HCT116 (cell line): ENCODE measurements around the gene TRIM9. TPM values are rescaled to one million over a fixed set of nuclear protein-coding genes. Genes with fewer than 3 reads are reported as not detected.

ENCODE experiments used
- ATAC-seq: fragments of 200-7000 bp; cut with Tn5 transposase; 2 replicates; pipeline ENCODE4 v1.9.1; 2020; ENCODE audit warnings: mild to moderate bottlenecking, moderate library complexity
- BruUV-seq: library from RNA; stranded (reverse); fragments of 400-500 nt; replicated peaks from 2 replicates; lab custom pipeline; 2021; lab: Mats Ljungman, UMichigan
- CTCF ChIA-PET: fragments of 300-600 bp; sonication (Branson Sonifier 250); formaldehyde crosslinking; loops from one replicate; lab custom pipeline; 2021; ENCODE audit warnings: antibody characterized with exemption; lab: Charles Lee
- POLR2A ChIA-PET: fragments of 300-600, 350-600 bp; sonication (Branson Sonifier 250); formaldehyde crosslinking; loops from one replicate; lab custom pipeline; 2021; ENCODE audit warnings: antibody characterized with exemption; lab: Charles Lee
- RAD21 ChIA-PET, 2 experiments: fragments of 300-600 bp; sonication (Branson Sonifier 250); formaldehyde crosslinking; loops; one replicate each; lab custom pipeline; 2023; ENCODE audit warnings: low total read pairs in 2 of 2; ENCODE audit not compliant: uncharacterized antibody in 2 of 2, unreplicated experiment in 2 of 2, low non-redundant PET in 1 of 2; lab: Charles Lee
- DNase-seq: peaks from one replicate; pipeline ENCODE4 v3.0.0-alpha.2; 2010; ENCODE audit warnings: low read depth, low spot score
- H2AFZ ChIP-seq: fragments of 200-600 bp; shearing (Covaris generic), sonication (generic); 2 replicates; pipeline ENCODE4 v1.6.1; 2017; ENCODE audit warnings: low read depth, mixed run types, mixed read lengths, antibody characterized with exemption, low read length; ENCODE audit not compliant: poor library complexity, severe bottlenecking
- H3K27ac ChIP-seq: 2 replicates; pipeline ENCODE4 v1.5.1; 2012; ENCODE audit warnings: low read depth, low read length
- H3K27me3 ChIP-seq: fragments of 200-600 bp; sonication (generic); 2 replicates; pipeline ENCODE4 v1.6.1; 2016; ENCODE audit warnings: mixed run types, low read length, mixed read lengths; ENCODE audit not compliant: insufficient read depth
- H3K36me3 ChIP-seq, 2 experiments: fragments of 200-500 bp in 1 of 2; fragments of 200-600 bp in 1 of 2; sonication (Bioruptor generic) in 1 of 2; sonication (generic) in 1 of 2; 2 replicates each; pipeline versions ENCODE4 v1.5.1 to v1.6.1; 2014 to 2016; ENCODE audit warnings: low read length in 2 of 2, inconsistent platforms in 1 of 2, mixed read lengths in 1 of 2, mixed run types in 1 of 2; ENCODE audit not compliant: insufficient read depth in 2 of 2, control insufficient read depth in 1 of 2
- H3K4me1 ChIP-seq, 2 experiments: fragments of 200-600 bp in 1 of 2; sonication (generic) in 1 of 2; 2 replicates each; pipeline versions ENCODE4 v1.5.1 to v1.6.1; 2012 to 2017; ENCODE audit warnings: low read length in 2 of 2, inconsistent platforms in 1 of 2, mild to moderate bottlenecking in 1 of 2, mixed read lengths in 1 of 2, mixed run types in 1 of 2, moderate library complexity in 1 of 2; ENCODE audit not compliant: insufficient read depth in 2 of 2, control insufficient read depth in 1 of 2
- H3K4me2 ChIP-seq: fragments of 200-600 bp; sonication (generic); 2 replicates; pipeline ENCODE4 v1.6.1; 2017; ENCODE audit warnings: mixed run types, low read length, mixed read lengths
- H3K4me3 ChIP-seq, 2 experiments: fragments of 200-600 bp in 1 of 2; sonication (generic) in 1 of 2; replicated peaks in 1 of 2; 2 replicates each; pipeline ENCODE4 v1.5.1; 2011 to 2016; ENCODE audit warnings: low read length in 2 of 2, control low read depth in 1 of 2, low read depth in 1 of 2, mild to moderate bottlenecking in 1 of 2, mixed read lengths in 1 of 2, mixed run types in 1 of 2
- H3K79me2 ChIP-seq: fragments of 200-600 bp; sonication (generic); 2 replicates; pipeline ENCODE4 v1.6.1; 2017; ENCODE audit warnings: mild to moderate bottlenecking, mixed run types, low read length, moderate library complexity, mixed read lengths; ENCODE audit not compliant: insufficient read depth
- H3K9ac ChIP-seq: fragments of 200-600 bp; sonication (generic); 2 replicates; pipeline ENCODE4 v1.6.1; 2016; ENCODE audit warnings: low read length, mixed read lengths
- H3K9me2 ChIP-seq: fragments of 200-600 bp; sonication (generic), shearing (Covaris generic); 2 replicates; pipeline ENCODE4 v1.6.1; 2017; ENCODE audit warnings: mixed run types, mild to moderate bottlenecking, moderate library complexity; ENCODE audit not compliant: insufficient read depth
- H3K9me3 ChIP-seq, 2 experiments: fragments of 200-500 bp in 1 of 2; fragments of 200-600 bp in 1 of 2; sonication (Bioruptor generic) in 1 of 2; sonication (generic) in 1 of 2; 2 replicates each; pipeline ENCODE4 v1.6.1; 2014 to 2017; ENCODE audit warnings: low read length in 2 of 2, mixed read lengths in 2 of 2, inconsistent platforms in 1 of 2, low read depth in 1 of 2, mild to moderate bottlenecking in 1 of 2, mixed run types in 1 of 2, moderate library complexity in 1 of 2; ENCODE audit not compliant: control insufficient read depth in 1 of 2, insufficient read depth in 1 of 2
- H4K20me1 ChIP-seq: fragments of 200-600 bp; sonication (generic), shearing (Covaris generic); 2 replicates; pipeline ENCODE4 v1.6.1; 2017; ENCODE audit warnings: mixed run types, mild to moderate bottlenecking, moderate library complexity; ENCODE audit not compliant: insufficient read depth
- ATF3 ChIP-seq: IDR thresholded peaks from 2 replicates; pipeline ENCODE4 v1.6.1; 2012
- CBX3 ChIP-seq: IDR thresholded peaks from 2 replicates; pipeline ENCODE4 v1.6.1; 2012; ENCODE audit warnings: low read depth
- CEBPB ChIP-seq: IDR thresholded peaks from 2 replicates; pipeline ENCODE4 v1.6.1; 2012; ENCODE audit warnings: low read depth
- CTCF ChIP-seq, 3 experiments: fragments of 200-600 bp in 1 of 3; sonication (generic) in 1 of 3; IDR thresholded peaks in 2 of 3; conservative IDR thresholded peaks in 1 of 3; 2 replicates each; pipeline ENCODE4 v1.5.1; 2012 to 2017; ENCODE audit warnings: low read depth in 2 of 3, low read length in 2 of 3, antibody characterized with exemption in 1 of 3, borderline replicate concordance in 1 of 3, control low read depth in 1 of 3, mild to moderate bottlenecking in 1 of 3, mixed read lengths in 1 of 3, mixed run types in 1 of 3, moderate library complexity in 1 of 3; ENCODE audit not compliant: insufficient read depth in 1 of 3
- EGR1 ChIP-seq: IDR thresholded peaks from 2 replicates; pipeline ENCODE4 v1.6.1; 2012; ENCODE audit warnings: low read depth
- EZH2 ChIP-seq: fragments of 200-600 bp; sonication (generic); IDR thresholded peaks from 2 replicates; pipeline ENCODE4 v1.6.1; 2017; ENCODE audit warnings: antibody characterized with exemption, mixed run types
- FOSL1 ChIP-seq: IDR thresholded peaks from 2 replicates; pipeline ENCODE4 v1.6.1; 2012; ENCODE audit warnings: low read depth
- JUND ChIP-seq: IDR thresholded peaks from 2 replicates; pipeline ENCODE4 v1.6.1; 2012
- MAX ChIP-seq: IDR thresholded peaks from 2 replicates; pipeline ENCODE4 v1.6.1; 2012
- POLR2A ChIP-seq: IDR thresholded peaks from 2 replicates; pipeline ENCODE4 v1.7.0; 2011; ENCODE audit warnings: borderline replicate concordance; ENCODE audit not compliant: insufficient read depth, insufficient read length; ENCODE audit errors: extremely low read depth
- POLR2AphosphoS5 ChIP-seq: IDR thresholded peaks from 2 replicates; pipeline ENCODE4 v1.6.1; 2011; ENCODE audit warnings: mild to moderate bottlenecking, low read depth, low read length, moderate library complexity
- RAD21 ChIP-seq: IDR thresholded peaks from 2 replicates; pipeline ENCODE4 v1.6.1; 2012; ENCODE audit warnings: low read depth, mild to moderate bottlenecking
- SIN3A ChIP-seq: IDR thresholded peaks from 2 replicates; pipeline ENCODE4 v1.6.1; 2012; ENCODE audit warnings: low read depth
- SP1 ChIP-seq: IDR thresholded peaks from 2 replicates; pipeline ENCODE4 v1.6.1; 2012; ENCODE audit warnings: low read depth
- SRF ChIP-seq: IDR thresholded peaks from 2 replicates; pipeline ENCODE4 v1.6.1; 2012; ENCODE audit warnings: low read depth
- TCF7L2 ChIP-seq: IDR thresholded peaks from 2 replicates; pipeline ENCODE4 v1.7.0; 2011; ENCODE audit warnings: borderline replicate concordance, inconsistent platforms; ENCODE audit not compliant: insufficient read depth, insufficient read length; ENCODE audit errors: extremely low read depth
- YY1 ChIP-seq: IDR thresholded peaks from 2 replicates; pipeline ENCODE4 v1.6.1; 2011; ENCODE audit warnings: low read length, low read depth, moderate library complexity, mild to moderate bottlenecking; ENCODE audit not compliant: insufficient replicate concordance; ENCODE audit errors: extremely low read depth
- ZBTB33 ChIP-seq: IDR thresholded peaks from 2 replicates; pipeline ENCODE4 v1.6.1; 2011; ENCODE audit warnings: mild to moderate bottlenecking, low read length, moderate library complexity; ENCODE audit not compliant: insufficient replicate concordance; ENCODE audit errors: extremely low read depth
- ZFX ChIP-seq: fragments of 450-650 bp; IDR thresholded peaks from 2 replicates; pipeline ENCODE4 v1.6.1; 2017
- ZNF274 ChIP-seq: fragments of 200-500 bp; sonication (Bioruptor generic); IDR thresholded peaks from 2 replicates; pipeline ENCODE4 v1.6.1; 2014; ENCODE audit warnings: mild to moderate bottlenecking, low read depth, low read length, inconsistent platforms
- intact Hi-C: fragments of 100-400 bp; cut with micrococcal nuclease; formaldehyde crosslinking; loops from 2 replicates; pipeline ENCODE4 v1.10.0; 2022
- total RNA-seq: library from RNA; stranded (reverse); gene quantifications from one replicate; pipeline ENCODE4 v1.2.1, GENCODE V29; 2021; ENCODE audit not compliant: unreplicated experiment

TRIM9 gene
- total RNA-seq, 1 experiment from 2014 or later, result 4.6 TPM

- Histone ChIP-seq H3K4me2 (no peak overlapping the region), H3K4me3 (no peak overlapping the region), H3K4me1 (peaks cover 0 to 12% of the 10 kb centered on the region in 2 experiments; a peak in 2 of 4 replicates), H4K20me1 (no peaks in the 10 kb centered on the region), H3K9me2 (no peaks in the 10 kb centered on the region), H3K27ac (no peak overlapping the region), H3K9ac (no peak overlapping the region), H3K9me3 (no peaks in the 10 kb centered on the region), H3K79me2 (no peaks in the 10 kb centered on the region), H3K27me3 (no peaks in the 10 kb centered on the region), H2AFZ (no peak overlapping the region), H3K36me3 (no peaks in the 10 kb centered on the region)
- TF ChIP-seq TCF7L2 (no peak), EGR1 (no peak), YY1 (no peak), SIN3A (no peak), CBX3 (no peak), FOSL1 (no peak), POLR2AphosphoS5 (no peak), ZFX (no peak), SRF (no peak), ATF3 (no peak), JUND (no peak), ZNF274 (no peak), EZH2 (no peak), MAX (no peak), CTCF (IDR thresholded peaks at IDR 0.05 in 2 of 3, conservative IDR thresholded peaks at IDR 0.05 in 1 of 3; ENCODE audit: borderline replicate concordance in 1 of 3, insufficient read depth in 1 of 3, low read depth in 2 of 3, low read length in 2 of 3) (no peak), RAD21 (no peak), ZBTB33 (no peak), CEBPB (no peak), POLR2A (no peak), SP1 (no peak)
- BruUV-seq, result no TSS peak
- ATAC-seq (no peak), DNase-seq (no peak)
- intact Hi-C loops, result no loop called here
- ChIA-PET RAD21 (no interaction called here), POLR2A (no interaction called here), CTCF (no interaction called here)
Measured at GRCh38 chr14:51079085-51079484, 15.8 kb downstream of the TRIM9 start.
